Measurements from ENCODE around the gene IGF2BP2. TPM values are rescaled to one million over a fixed set of nuclear protein-coding genes. Genes with fewer than 3 reads are reported as not detected.

IGF2BP2 gene
- total and polyA plus RNA-seq, 2 of the 13 experiments (the other 11 are each of a cell fraction or from before 2014, with no cell fraction given) = 6.5 to 46.0 TPM

GRCh38 chr3:185726254-185726967, 98.4 kb downstream of the IGF2BP2 start (continued):
- TF ChIP-seq CC2D1A (CRISPR knock-in tag; IDR thresholded peaks at IDR 0.05) = no peak
- no peak for TF ChIP-seq NFIC (IDR thresholded peaks at IDR 0.05; ENCODE audit: low read length)
- 0 out of 2 replicates have a peak, but pooled peaks have one; percentile 28 for TF ChIP-seq SOX5 (CRISPR knock-in tag; IDR thresholded peaks at IDR 0.05; ENCODE audit: borderline replicate concordance)
- no peak for TF ChIP-seq ZNF280B (CRISPR knock-in tag; IDR thresholded peaks at IDR 0.05; ENCODE audit: borderline replicate concordance)
- no peak for TF ChIP-seq ZNF329 (CRISPR knock-in tag; IDR thresholded peaks at IDR 0.05; ENCODE audit: low read depth)
- no peak for TF ChIP-seq ZNF550 (CRISPR knock-in tag; IDR thresholded peaks at IDR 0.05; ENCODE audit: borderline replicate concordance)
- TF ChIP-seq NFYC (CRISPR knock-in tag; IDR thresholded peaks at IDR 0.05) = no peak
- 0 out of 2 replicates have a peak, but pooled peaks have one; percentile 30 for TF ChIP-seq PHF21A (CRISPR knock-in tag; IDR thresholded peaks at IDR 0.05)
- TF ChIP-seq TP53 (CRISPR knock-in tag; conservative IDR thresholded peaks at IDR 0.05) = no peak
- TF ChIP-seq NBN (conservative IDR thresholded peaks at IDR 0.05) = no peak
- no peak for TF ChIP-seq ZNF430 (CRISPR knock-in tag; IDR thresholded peaks at IDR 0.05)
- no peak for TF ChIP-seq ZNF17 (CRISPR knock-in tag; IDR thresholded peaks at IDR 0.05)
- TF ChIP-seq REL (CRISPR knock-in tag; conservative IDR thresholded peaks at IDR 0.05) = no peak
- no peak for TF ChIP-seq KAT8 (CRISPR knock-in tag; IDR thresholded peaks at IDR 0.05)
- TF ChIP-seq MBD4 (IDR thresholded peaks at IDR 0.05; ENCODE audit: borderline replicate concordance, low read length) = no peak
- TF ChIP-seq ZNF383 (CRISPR knock-in tag; IDR thresholded peaks at IDR 0.05; ENCODE audit: borderline replicate concordance) = no peak
- TF ChIP-seq HCFC1 (IDR thresholded peaks at IDR 0.05; ENCODE audit: low read depth, low read length) = no peak
- no peak for TF ChIP-seq AKNA (CRISPR knock-in tag; IDR thresholded peaks at IDR 0.05; ENCODE audit: borderline replicate concordance)
- TF ChIP-seq ZNF513 (CRISPR knock-in tag; conservative IDR thresholded peaks at IDR 0.05) = no peak
- TF ChIP-seq POGZ (CRISPR knock-in tag; IDR thresholded peaks at IDR 0.05) = 0 out of 2 replicates have a peak, but pooled peaks have one; percentile 31
- TF ChIP-seq ZNF724P (CRISPR knock-in tag; IDR thresholded peaks at IDR 0.05; ENCODE audit: borderline replicate concordance) = no peak
- no peak for TF ChIP-seq PRPF4 (IDR thresholded peaks at IDR 0.05; ENCODE audit: low read depth, low read length, poor library complexity, severe bottlenecking)
- no peak for TF ChIP-seq MYNN (CRISPR knock-in tag; IDR thresholded peaks at IDR 0.05; ENCODE audit: low read depth)
